Activated CD4-positive, alpha-beta T cell treated with anti-CD3 and anti-CD28 coated beads for 36 hours (primary cell): ENCODE results near the gene CELA1. TPM values are rescaled to one million over a fixed set of nuclear protein-coding genes. Genes with fewer than 3 reads are reported as not detected.
A peak's percentile ranks its signal among the peaks of the same experiment; 100 is the strongest.

Experiments used
- ATAC-seq: fragments of 200-7000 bp; cut with Tn5 transposase; one replicate; pipeline ENCODE4 v1.10.0; 2021; ENCODE audit warnings: mild to moderate bottlenecking, moderate library complexity
- CTCF ChIA-PET: fragments of 350-600 bp; sonication (Branson Sonifier 250); formaldehyde crosslinking; loops from one replicate; lab custom pipeline; 2021; ENCODE audit warnings: antibody characterized with exemption; lab: Charles Lee
- POLR2A ChIA-PET: fragments of 350-600 bp; sonication (Branson Sonifier 250); formaldehyde crosslinking; loops from one replicate; lab custom pipeline; 2021; ENCODE audit warnings: antibody characterized with exemption, inconsistent platforms; lab: Charles Lee
- DNase-seq: peaks from one replicate; pipeline ENCODE4 v3.0.0-alpha.2; 2020
- H3K27ac Mint-ChIP-seq: one replicate; pipeline ENCODE4 v1.8.0; 2021; ENCODE audit warnings: mixed read lengths
- H3K27me3 Mint-ChIP-seq: one replicate; pipeline ENCODE4 v1.8.0; 2021; ENCODE audit warnings: mixed read lengths
- H3K36me3 Mint-ChIP-seq: one replicate; pipeline ENCODE4 v1.8.0; 2021; ENCODE audit warnings: low read depth, mixed read lengths
- H3K4me1 Mint-ChIP-seq: one replicate; pipeline ENCODE4 v1.8.0; 2021; ENCODE audit warnings: mixed read lengths
- H3K4me3 Mint-ChIP-seq: one replicate; pipeline ENCODE4 v1.8.0; 2021; ENCODE audit warnings: mild to moderate bottlenecking, moderate library complexity, mixed read lengths
- H3K9me3 Mint-ChIP-seq: one replicate; pipeline ENCODE4 v1.8.0; 2021; ENCODE audit warnings: low read depth, mixed read lengths
- intact Hi-C, 2 experiments: fragments of 100-400 bp; cut with DNase I in 1 of 2; cut with micrococcal nuclease in 1 of 2; formaldehyde crosslinking; loops; one replicate each; pipeline versions ENCODE4 v1.14.2 to v1.15.1; 2022 to 2024; cut with DNase I, micrococcal nuclease
- total RNA-seq, 2 experiments: library from RNA; stranded (reverse); gene quantifications; one replicate each; pipeline ENCODE4 v1.2.3, GENCODE V29; 2021

CELA1 gene
- total RNA-seq: under 1 TPM in 1 of 2 experiments, not detected in 1; 0.18 TPM

DNA sequence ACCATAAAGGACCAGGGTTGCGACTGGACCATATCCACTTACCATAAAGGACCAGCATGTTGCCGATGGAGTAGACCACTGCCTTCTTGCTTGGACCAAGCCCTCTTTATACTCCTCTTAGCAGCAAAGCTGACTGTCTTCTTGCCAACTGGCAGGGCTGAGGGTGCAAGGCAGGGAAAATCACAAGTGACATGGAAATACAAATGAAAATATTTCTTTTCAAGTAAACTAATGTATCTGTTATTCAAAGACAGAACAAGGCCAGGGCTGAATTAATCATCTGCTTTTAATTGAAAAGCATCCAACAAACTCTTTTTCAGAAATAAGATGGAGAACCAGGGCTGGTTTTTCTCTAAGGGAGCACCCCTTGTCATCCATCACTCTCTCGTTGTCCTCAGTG is at the start of gene CELA1:
TSS of gene CELA1 (minus strand) at position 99 of the 400 bp plus-strand sequence. CDS start at position 58, 41 bp downstream.
- CTCF ChIA-PET: interaction anchor here (1.1 kb wide), 1 partner anchor 22 kb away, joined by 3 read pairs; no protein-coding TSS in a partner anchor
- Mint-ChIP-seq H3K27ac (no peak within 1 kb of the TSS), H3K4me1 (peaks cover 15% of the 10 kb centered on the region), H3K9me3 (no peaks in the 10 kb centered on the region), H3K4me3 (no peak within 1 kb of the TSS), H3K27me3 (no peaks in the 10 kb centered on the region), H3K36me3 (no peaks in the 10 kb centered on the region)
- POLR2A ChIA-PET: no interaction called here
- DNase-seq: no peak
- intact Hi-C loops: no loop called here
- ATAC-seq: no peak

DNA sequence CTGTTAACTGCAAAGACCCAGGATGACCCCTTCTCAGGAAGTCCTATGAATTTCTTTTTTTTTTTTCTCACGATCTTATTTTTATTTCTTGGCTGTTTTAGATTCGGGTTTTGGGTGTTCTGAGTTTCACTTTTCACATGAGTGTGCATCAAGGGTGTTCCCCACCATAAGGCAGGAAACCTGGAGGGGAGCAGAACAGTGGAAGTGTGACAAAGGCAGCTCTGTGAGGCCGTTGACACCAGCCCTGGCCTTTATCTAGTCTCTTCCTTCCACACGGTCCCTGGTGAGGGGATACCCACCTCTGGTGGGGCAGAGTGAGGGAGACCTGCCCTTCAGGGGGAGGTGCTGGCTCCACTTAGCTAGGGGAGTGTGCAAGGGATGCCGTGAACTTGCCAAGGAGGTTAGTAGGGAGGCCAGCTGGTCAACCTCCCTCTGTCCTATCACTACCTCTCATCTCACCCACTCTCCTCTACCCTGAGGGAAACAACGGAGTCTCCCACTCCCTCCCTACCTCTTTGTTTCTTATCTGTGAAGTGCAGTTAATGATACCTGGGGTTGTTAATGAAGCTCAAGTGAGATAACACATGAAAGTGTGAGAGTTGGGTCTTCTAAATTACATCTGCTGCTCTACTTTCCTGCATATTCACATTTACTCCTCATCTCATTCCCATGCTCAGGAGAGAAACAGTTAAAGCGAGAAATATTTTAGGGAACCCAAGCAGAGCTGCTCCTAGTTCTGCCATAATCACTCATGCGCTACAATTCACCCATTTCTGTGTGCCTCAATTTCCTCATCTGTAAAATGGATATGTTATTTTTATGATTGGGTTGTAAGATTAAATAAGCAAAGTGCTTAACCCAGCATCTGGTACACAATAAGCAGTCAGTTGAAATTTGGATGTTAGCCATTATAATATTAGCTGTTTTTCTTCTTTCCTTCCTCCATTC is 49.1 kb upstream of the CELA1 start:
- Mint-ChIP-seq H3K4me1 (peaks cover 48% of the 10 kb centered on the region), H3K36me3 (no peaks in the 10 kb centered on the region), H3K27me3 (no peaks in the 10 kb centered on the region), H3K9me3 (no peaks in the 10 kb centered on the region), H3K4me3 (peak overlapping the region; percentile 42), H3K27ac (peak overlapping the region; percentile 70)
- ChIA-PET CTCF (interaction anchor here (0.7 to 2.0 kb wide), 6 partner anchors 9 to 614 kb away, joined by 3 to 10 read pairs (median 4); no protein-coding TSS in a partner anchor), POLR2A (interaction anchor here (0.6 to 0.7 kb wide), 2 partner anchors 144 to 314 kb away, joined by 6 to 16 read pairs; no protein-coding TSS in a partner anchor)
- ATAC-seq: peak; percentile 59
- intact Hi-C loops: loop anchor here in 1 of 2 experiments (10.0 kb wide), 2 partner anchors 429 to 579 kb away; no protein-coding TSS in a partner anchor
- DNase-seq: peak; percentile 63

DNA sequence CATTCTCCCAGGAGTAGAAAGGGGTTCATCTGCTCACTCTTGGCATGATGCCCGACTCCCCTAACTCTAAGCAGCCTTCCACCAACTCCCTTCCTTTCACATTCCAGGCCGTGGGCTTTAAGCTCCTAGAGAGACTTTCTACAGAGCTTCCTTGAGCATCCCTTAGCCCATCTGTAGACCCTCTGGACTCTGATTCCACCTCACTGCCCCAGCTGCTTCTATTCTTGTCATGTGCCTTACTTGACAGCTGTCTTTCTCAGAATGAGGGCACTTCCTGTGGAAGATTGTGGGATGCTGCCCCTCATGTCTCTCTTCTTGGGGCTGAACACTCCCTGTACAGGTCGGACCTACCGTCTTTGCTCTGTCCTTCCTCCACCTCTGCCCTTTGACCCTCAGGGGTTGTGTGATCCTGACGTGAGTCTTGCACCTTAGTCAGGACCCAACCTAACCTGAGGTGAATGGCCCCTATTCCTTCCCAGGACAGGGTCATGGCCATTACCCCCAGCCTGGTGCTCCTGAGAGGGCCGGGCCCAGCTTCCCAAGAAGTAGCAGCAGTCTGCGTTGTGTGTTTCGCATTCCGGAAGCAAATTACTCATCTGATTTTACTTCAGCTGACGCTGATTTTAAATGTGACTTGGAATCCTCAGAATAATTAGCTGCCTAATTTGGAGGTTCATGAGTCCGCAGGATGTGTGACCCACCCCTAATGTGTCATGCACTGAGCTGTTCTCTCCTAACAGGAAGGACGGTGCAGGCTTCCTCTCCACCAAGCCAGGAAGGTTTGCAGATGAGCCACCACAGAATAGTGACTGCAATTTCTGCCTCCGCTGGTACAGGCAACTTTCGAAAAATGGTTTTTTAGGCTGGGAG is 47.4 kb upstream of the CELA1 start:
- H3K4me3 Mint-ChIP-seq: peak overlapping the region; percentile 64
- peak overlapping the region; percentile 79 for H3K27ac Mint-ChIP-seq
- ATAC-seq (peak; percentile 60), DNase-seq (peak; percentile 69)
- no peaks in the 10 kb centered on the region for H3K9me3 Mint-ChIP-seq
- no peaks in the 10 kb centered on the region for H3K27me3 Mint-ChIP-seq
- H3K4me1 Mint-ChIP-seq: peaks cover 62% of the 10 kb centered on the region
- ChIA-PET CTCF (interaction anchor here (0.8 to 1.9 kb wide), 6 partner anchors 10 to 427 kb away, joined by 3 to 6 read pairs (median 4); no protein-coding TSS in a partner anchor), POLR2A (interaction anchor here (0.5 to 1.3 kb wide), 3 partner anchors 10 to 25 kb away, joined by 3 to 6 read pairs (median 5); no protein-coding TSS in a partner anchor)
- no peaks in the 10 kb centered on the region for H3K36me3 Mint-ChIP-seq
- intact Hi-C loops: loop anchor here in 1 of 2 experiments (10.0 kb wide), 2 partner anchors 431 to 581 kb away; no protein-coding TSS in a partner anchor

DNA sequence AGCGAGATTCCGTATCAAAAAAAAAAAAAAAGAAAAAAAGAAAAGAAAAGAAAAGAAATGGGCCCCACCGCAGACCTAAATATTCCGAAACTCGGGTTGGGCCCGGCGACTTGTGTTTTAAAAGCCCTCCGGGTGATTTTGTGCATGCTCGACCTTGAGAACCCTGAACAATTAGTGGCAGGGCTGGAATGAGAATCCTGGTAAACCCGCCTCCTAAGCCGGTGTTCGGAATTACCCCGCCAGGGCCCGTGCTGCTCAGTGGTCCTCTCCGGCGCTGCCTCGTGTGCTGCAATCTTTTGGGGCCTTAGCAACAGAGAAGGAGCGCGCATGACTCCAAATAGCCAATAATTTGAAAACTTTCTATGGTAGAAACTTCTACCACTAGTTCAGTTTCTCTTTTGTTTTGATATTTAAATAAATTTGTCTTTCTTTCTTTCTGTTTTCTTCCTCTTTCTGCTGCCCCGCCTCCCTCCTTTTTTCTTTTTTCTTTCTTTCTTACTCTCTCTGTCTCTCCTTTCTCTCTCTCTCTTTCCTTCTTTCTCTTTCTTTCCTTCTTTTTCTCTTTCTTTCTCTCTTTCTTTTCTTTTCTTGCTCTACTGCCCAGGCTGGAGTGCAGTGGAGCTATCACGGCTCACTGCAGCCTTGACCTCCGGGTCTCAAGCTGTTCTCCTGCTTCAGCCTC is 46.2 kb upstream of the CELA1 start:
- CTCF ChIA-PET: interaction anchor here (1.4 kb wide), 1 partner anchor 30 kb away, joined by 5 read pairs; no protein-coding TSS in a partner anchor
- H3K27me3 Mint-ChIP-seq: no peaks in the 10 kb centered on the region
- H3K36me3 Mint-ChIP-seq: no peaks in the 10 kb centered on the region
- H3K9me3 Mint-ChIP-seq: no peaks in the 10 kb centered on the region
- ATAC-seq (peak; percentile 10), DNase-seq (peak; percentile 56)
- POLR2A ChIA-PET: interaction anchor here (1.3 kb wide), 1 partner anchor 24 kb away, joined by 5 read pairs; no protein-coding TSS in a partner anchor
- intact Hi-C loops: loop anchor here in 1 of 2 experiments (10.0 kb wide), 2 partner anchors 432 to 582 kb away; no protein-coding TSS in a partner anchor
- peaks cover 73% of the 10 kb centered on the region for H3K4me1 Mint-ChIP-seq
- H3K4me3 Mint-ChIP-seq: peak overlapping the region; percentile 85
- H3K27ac Mint-ChIP-seq: peak overlapping the region; percentile 79

DNA sequence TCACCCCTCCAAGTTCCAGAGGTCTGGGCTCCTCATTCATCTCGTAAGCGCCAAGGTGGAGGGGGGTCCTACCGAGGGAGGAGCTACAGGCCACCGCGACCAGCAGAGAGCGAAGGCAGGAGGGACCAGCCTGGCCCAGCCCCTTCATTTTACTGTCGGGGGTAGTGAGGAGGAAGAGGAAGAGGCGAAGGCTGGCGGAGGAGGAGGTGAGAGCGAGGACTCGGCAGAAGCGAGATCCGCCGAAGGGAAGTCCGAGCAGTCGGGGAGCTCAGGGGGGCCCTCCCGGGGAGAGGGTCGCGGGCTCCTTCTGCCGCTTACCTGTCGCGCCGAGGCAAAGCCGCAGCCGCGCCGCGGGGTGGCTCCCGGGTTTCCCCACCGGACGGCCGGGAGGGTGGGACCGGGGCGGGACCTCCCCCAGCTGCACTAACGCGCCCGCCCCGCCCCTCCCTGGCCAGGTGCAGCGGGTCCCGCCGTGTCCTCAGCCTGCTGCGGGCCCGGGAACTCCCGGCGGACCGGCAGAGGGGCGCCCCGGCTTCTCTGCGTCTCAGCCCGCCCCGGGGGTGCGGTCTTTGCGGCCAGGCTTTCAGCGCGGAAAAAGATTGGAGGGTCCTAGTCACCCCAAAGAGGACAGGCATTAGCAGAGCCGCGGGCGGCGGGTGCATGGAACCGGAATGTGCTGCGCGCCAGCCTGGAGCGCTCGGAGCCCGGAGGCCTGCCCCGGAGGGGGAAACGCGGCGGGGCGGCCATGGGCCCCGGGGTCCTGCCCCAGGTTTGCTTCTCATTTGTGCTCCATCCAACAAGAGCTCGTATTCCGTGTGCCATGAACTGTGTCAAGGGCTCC is 45.0 kb upstream of the CELA1 start, which contains the start of gene GALNT6:
TSS of gene GALNT6 (minus strand) at position 124 of the 841 bp plus-strand sequence. CDS start 11,625 bp downstream, outside the sequence.
- ATAC-seq (peak; percentile 43), DNase-seq (peak; percentile 78)
- H3K9me3 Mint-ChIP-seq: no peaks in the 10 kb centered on the region
- H3K27me3 Mint-ChIP-seq: no peaks in the 10 kb centered on the region
- H3K4me1 Mint-ChIP-seq: peaks cover 79% of the 10 kb centered on the region
- H3K27ac Mint-ChIP-seq: peak within 1 kb of the TSS; percentile 67
- intact Hi-C loops: loop anchor here (1.0 to 10.0 kb wide), 5 partner anchors 22 to 583 kb away; partner anchors contain the start of genes SLC4A8 (in 1 of the 2) and TFCP2 (in 1 of the 2)
- ChIA-PET CTCF (interaction anchor here (0.5 to 0.6 kb wide), 2 partner anchors 310 to 467 kb away, joined by 3 read pairs; a partner anchor contains a TSS), POLR2A (interaction anchor here (0.5 to 0.6 kb wide), 3 partner anchors 23 to 370 kb away, joined by 3 to 4 read pairs (median 4); no protein-coding TSS in a partner anchor)
- no peaks in the 10 kb centered on the region for H3K36me3 Mint-ChIP-seq
- H3K4me3 Mint-ChIP-seq: peak within 1 kb of the TSS; percentile 85

DNA sequence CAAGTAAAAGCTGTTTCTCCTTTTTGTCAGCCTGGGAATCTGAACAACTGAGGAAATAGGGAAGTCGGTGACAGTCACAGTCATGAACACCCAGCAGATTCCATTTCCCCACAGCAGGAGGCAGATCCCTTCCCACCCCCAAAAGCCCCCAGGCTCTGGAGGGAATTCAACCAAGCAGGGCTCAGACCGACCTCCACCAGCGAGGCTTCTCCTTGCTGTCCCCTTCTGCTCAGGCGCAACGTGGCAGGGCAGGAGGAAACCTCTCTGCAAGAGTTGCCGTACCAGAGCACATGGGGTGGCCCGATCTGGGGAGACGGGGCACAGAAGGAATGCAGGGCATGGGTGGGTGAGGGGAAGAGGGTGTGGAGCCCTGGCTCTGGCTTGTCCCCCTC is 44.4 kb upstream of the CELA1 start:
- no peaks in the 10 kb centered on the region for H3K36me3 Mint-ChIP-seq
- intact Hi-C loops: loop anchor here (1.0 to 10.0 kb wide), 5 partner anchors 22 to 584 kb away; partner anchors contain the start of genes SLC4A8 (in 1 of the 2) and TFCP2 (in 1 of the 2)
- H3K9me3 Mint-ChIP-seq: no peaks in the 10 kb centered on the region
- peak overlapping the region; percentile 85 for H3K4me3 Mint-ChIP-seq
- DNase-seq (peak; percentile 57), ATAC-seq (peak; percentile 10)
- ChIA-PET CTCF (no interaction called here), POLR2A (interaction anchor here (0.5 to 0.7 kb wide), 3 partner anchors 314 to 817 kb away, joined by 3 to 4 read pairs (median 4); no protein-coding TSS in a partner anchor)
- peaks cover 79% of the 10 kb centered on the region for H3K4me1 Mint-ChIP-seq
- H3K27ac Mint-ChIP-seq: peak overlapping the region; percentile 67
- H3K27me3 Mint-ChIP-seq: no peaks in the 10 kb centered on the region

DNA sequence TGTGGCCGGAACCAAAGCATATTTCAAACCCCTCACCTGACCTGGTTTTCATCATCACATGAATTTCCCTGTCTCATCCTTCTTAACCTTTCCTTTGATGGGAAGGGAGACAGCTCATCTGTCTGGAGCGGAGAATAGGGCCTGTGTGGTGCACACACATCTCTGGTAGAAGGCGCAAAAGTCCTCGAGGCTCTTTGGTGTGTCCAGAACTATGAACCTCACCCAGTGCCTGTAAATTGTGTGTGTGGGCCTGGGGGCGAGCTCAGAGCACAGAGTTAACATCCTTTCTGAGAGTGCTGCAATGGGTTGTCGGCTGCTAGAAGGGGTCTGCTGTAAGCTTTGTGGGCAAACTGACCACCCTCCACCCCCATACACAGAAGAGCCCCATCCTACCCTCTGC is 44.0 kb upstream of the CELA1 start:
- no peak for DNase-seq
- intact Hi-C loops: loop anchor here in 1 of 2 experiments (2.0 to 10.0 kb wide), 3 partner anchors 34 to 584 kb away; partner anchors contain the start of gene SLC4A8
- Mint-ChIP-seq H3K4me3 (peak overlapping the region; percentile 85), H3K27ac (peak overlapping the region; percentile 67), H3K9me3 (no peaks in the 10 kb centered on the region), H3K36me3 (no peaks in the 10 kb centered on the region), H3K27me3 (no peaks in the 10 kb centered on the region), H3K4me1 (peaks cover 75% of the 10 kb centered on the region)
- ChIA-PET CTCF (interaction anchor here (0.7 to 2.2 kb wide), 4 partner anchors 8 to 1628 kb away, joined by 3 to 7 read pairs (median 3); no protein-coding TSS in a partner anchor), POLR2A (interaction anchor here (0.7 kb wide), 1 partner anchor 817 kb away, joined by 3 read pairs; no protein-coding TSS in a partner anchor)
- ATAC-seq: no peak

DNA sequence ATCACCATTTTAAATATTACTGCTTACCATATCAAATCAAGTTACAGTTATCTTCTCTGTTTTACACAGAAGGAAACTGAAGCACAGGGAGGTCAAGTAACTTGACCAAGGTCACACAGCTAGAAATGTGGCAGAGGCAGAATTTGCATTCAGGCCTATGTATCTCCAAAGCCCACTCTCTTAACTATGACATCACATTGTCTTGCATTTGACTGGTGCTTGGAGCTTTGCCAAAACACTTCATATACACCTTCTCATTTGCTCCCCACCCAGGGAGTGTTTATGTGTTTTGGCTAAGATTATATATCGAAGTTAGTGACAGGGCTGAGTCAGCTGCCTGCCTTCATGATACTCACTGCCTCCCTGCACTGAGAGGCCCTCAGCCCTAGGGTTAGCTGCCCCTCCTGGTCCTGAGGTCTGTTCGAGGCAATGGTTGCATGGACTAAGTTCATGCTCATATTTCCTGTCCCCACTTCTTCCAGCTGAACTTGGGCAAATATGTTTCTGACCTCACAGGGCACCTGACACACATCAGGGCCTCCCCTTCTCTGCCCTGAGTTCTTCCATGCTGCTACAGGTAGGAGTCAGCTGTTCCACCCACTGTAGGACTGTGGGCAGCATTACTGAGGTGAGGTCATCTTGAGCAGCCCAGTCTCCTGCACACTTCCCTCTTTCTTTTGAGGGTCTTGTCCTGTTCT is 43.0 kb upstream of the CELA1 start:
- DNase-seq (peak; percentile 49), ATAC-seq (peak; percentile 51)
- POLR2A ChIA-PET: interaction anchor here (0.6 to 1.2 kb wide), 2 partner anchors 20 to 22 kb away, joined by 6 to 9 read pairs; no protein-coding TSS in a partner anchor
- CTCF ChIA-PET: interaction anchor here (0.7 to 2.2 kb wide), 4 partner anchors 9 to 1629 kb away, joined by 3 to 7 read pairs (median 4); no protein-coding TSS in a partner anchor
- Mint-ChIP-seq H3K27me3 (no peaks in the 10 kb centered on the region), H3K4me3 (no peak overlapping the region), H3K27ac (peak overlapping the region; percentile 14), H3K9me3 (no peaks in the 10 kb centered on the region), H3K4me1 (peaks cover 65% of the 10 kb centered on the region), H3K36me3 (no peaks in the 10 kb centered on the region)
- intact Hi-C loops: no loop called here
